A549 treated with DMSO at 1 μM for 4 hours (cell line): ENCODE measurements around the gene MST1R. TPM values are rescaled to one million over a fixed set of nuclear protein-coding genes. Genes with fewer than 3 reads are reported as not detected.

Source experiments
- total RNA-seq: library from RNA; stranded (reverse); fragments of 200-300 nt; extraction: Qiagen RNA extraction; gene quantifications from 5 replicates; pipeline ENCODE4 v1.2.3, GENCODE V29; 2022; ENCODE audit warnings: low read depth

MST1R gene
- 7.2 to 8.6 TPM (median 8.2 TPM) in 5 replicates for total RNA-seq

DNA sequence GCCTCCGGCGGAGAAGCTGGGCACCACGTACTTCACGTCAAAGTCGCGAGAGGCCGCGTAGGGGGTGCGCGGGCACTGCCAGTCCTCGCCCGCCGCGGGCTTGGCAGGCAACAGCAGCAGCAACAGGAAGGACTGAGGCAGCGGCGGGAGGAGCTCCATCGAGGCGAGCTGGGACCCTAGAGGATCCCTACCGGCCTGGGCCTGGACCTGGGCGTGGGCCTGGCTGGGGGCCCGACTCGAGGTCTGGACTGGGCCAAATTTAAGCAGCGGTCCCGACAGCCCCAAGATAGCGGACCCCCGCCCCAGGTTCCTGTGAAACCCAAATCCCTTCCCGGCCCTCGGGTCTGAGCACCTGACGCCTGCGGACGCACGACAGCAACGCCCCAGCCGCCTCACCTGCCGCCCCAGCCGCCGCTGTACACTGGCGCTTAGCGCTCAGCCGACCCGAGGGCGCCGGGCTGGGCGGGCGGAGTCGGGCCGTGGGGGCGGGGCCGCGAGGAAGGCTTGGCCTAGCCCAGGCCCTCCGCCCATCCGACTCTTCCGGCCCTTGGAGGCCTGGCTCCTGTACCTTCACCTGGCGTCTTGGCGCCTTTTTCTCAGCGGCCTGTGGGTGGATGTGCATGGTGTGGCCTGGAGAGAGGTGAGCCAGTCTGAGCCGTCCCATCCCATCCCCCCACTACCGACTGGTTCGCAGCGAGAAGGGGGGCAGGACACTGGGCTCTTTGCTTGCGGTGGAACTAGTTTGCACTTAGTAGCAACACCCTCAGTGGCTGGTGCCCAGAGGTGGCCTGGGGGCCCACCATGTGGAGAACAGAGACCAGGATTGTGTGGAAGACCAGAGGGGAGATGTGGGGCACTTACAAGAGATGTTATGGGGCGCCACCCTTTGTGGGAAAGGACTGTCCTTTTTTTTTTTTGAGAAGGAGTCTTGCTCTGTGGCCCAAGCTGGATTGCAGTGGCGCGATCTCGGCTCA is at the start of gene MST1R:
Gene MST1R (minus strand): TSS at position 423 of the 974 bp plus-strand sequence. CDS start 264 bp downstream, at position 159.

DNA sequence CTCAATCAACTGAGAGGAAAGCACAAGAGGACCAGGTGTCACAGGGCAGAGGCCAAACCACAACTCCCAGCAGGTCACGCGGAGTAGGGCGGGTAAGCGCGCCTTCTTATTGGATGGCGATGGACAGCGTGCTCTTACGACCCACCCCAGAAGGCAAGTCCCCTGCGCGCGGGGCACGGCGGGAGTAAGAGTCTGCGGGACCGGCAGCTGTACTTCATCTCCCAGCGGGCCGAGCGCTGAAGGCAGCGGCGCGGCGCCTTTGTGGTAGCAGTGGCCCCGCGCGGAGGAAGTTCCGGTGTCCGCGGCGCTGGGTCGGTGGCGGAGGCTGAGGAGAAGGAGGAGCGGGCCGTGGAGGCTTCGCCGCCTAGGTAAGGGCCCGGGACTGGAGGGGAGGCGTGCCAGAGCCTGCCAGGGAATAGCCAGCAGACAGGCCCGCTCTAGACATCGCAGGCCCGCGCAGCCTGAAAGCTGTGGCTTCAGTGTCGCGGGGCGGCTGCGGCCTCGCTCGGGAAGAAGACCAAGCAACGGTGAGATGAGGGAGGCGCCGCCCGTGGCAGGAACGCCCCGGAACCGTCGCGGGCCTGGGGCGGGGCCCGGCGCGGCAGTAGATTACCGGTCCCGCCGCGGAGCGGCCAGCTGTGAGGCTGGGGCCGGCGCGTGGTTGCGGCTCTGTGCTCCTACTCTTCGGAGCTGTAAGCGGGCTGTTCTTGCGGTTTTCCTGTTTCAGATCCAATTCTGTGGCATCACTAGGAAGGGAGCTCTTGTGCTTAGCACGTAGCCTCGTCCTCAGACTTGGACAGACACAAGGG is 36.4 kb upstream of the MST1R start, which contains the start of gene RBM6:
Gene RBM6 (plus strand): TSS at position 293 of the 809 bp plus-strand sequence. CDS start 22,492 bp downstream, outside the sequence.

DNA sequence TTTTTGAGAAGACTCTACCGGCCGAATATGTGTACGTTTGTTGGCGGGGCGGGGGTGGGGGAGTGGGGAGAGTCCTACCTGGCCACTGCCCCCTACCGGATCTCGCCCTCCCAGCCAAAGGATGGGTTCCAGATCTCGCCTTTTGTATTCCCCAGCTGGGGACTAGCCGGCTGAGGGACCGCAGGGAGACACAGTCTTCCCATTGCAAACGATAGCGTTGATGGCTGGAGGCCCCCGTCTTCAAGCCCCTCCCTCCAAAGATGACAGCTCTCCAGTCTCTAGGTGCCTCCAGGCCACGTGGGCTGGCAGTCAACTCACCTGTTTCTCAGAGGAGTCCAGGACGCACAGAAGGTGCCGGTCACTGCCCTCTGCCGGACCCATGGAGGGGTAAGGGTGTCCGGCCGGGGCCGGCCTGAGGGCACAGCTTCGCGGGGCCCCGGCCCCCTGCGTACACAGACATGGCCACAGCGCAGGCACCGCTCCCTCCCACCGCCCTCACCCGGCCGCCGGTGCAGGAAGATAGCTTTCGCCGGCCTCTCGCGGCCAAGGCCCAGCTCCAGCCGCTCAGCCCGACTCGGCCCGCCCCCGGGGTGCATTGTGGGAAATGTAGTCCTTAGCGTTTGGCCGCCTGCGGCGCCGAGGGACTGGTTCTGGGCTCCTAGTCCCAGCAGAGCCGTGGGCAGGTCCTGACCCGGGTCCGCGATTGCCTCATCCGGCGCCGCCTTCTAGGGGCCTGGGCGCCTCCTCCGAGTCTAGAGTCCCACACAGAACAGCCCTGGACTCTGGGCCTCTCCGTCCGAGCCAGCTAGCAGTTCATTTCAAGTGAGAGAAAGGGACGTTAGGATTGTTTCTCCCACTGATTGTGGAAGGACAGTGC is 25.9 kb upstream of the MST1R start, which contains the start of gene MON1A:
Gene MON1A (minus strand): TSS at position 521 of the 877 bp plus-strand sequence. CDS start 16,465 bp downstream, outside the sequence.

DNA sequence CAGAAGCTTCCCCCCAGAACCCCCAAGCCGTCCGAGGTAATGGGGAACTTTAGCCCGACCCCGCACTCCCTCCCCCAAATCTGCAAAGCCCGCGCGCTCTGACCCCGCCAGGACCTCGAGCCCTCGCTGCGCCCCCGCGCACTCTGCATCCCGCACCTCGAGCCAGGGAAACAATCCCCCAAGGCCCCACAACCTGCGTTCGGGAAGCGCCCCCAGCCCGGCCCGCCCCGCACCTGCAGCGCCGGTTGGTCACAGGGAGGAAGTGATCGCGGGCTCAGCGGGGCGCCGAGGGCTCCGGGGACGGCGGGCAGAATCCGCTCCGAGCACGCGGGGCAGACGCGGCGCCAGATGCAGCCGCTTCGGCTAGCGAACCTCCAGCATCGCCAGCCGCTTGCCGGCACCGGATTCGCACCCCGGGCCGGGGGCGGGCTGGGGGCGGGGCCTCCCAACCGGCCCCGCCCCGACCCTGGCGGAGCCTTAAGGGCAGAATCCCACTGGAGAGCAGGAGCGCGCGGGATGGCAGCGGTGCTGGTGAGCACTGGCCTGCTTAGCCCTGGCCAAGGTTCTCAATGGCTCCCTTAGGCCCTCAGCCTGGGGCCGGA is 34.0 kb downstream of the MST1R start, which contains the start of gene CAMKV:
Gene CAMKV (minus strand): TSS at position 382 of the 602 bp plus-strand sequence. CDS start 7,518 bp downstream, outside the sequence.

DNA sequence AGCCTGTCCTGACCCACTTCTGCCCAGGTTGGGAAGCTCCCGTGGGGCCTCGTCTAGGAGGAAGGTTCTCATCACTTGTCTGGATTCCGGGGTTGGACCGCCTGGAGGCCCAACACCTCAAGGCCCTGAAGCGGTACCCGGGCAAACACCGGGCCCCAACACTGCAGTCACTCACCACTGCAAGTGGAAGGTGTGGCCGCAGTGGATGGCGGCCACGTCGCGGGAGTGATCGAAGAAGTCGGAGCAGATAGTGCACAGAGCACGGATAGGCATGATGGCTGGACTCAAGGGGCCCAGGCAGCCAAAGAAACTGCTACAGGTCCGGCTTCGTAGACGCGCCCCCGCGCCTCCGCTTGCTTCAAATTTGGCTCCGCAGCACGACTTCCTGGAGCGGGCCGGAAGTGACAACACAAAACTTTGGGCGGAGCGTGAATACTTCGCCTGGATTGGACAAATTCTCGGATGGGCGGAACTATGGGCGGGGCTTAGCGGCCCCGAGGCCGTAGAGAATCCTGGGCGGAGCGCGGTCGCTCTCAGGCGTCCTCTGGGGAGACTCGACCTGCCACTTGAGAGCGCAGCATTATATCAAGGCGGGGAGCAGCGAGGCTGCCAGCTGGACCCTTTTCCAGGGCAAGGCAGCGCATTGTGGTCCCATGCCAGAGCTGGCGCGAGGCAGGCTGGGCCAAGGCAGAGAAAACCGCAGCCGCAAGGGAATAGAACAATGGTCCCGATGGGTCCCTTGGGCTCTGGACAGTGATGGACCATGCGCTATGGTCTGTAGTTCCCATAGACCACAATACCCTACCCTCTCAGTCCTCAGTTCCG is 47.3 kb downstream of the MST1R start, which contains the start of gene TRAIP:
Gene TRAIP (minus strand): TSS at position 384 of the 825 bp plus-strand sequence. CDS start 111 bp downstream, at position 273.

Other genes starting within 250 kb of the MST1R start
- gene APEH, start 229.5 kb downstream of the MST1R start, total RNA-seq: 60.6 to 69.3 TPM (median 65.2 TPM) in 5 replicates
- 1.1 to 1.8 TPM (median 1.5 TPM) in 5 replicates for gene MST1, start 214.4 kb downstream of the MST1R start, total RNA-seq
- gene RNF123, start 214.3 kb downstream of the MST1R start, total RNA-seq: 10.6 to 16.2 TPM (median 15.8 TPM) in 5 replicates
- gene AMIGO3, start 184.2 kb downstream of the MST1R start, total RNA-seq: 0.48 to 0.91 TPM (median 0.61 TPM) in 5 replicates
- gene GMPPB, start 179.9 kb downstream of the MST1R start, total RNA-seq: 15.0 to 21.3 TPM (median 19.4 TPM) in 5 replicates
- gene IP6K1, start 117.3 kb downstream of the MST1R start, total RNA-seq: 20.6 to 23.6 TPM (median 21.8 TPM) in 5 replicates
- 0.15 to 0.46 TPM (median 0.30 TPM) in 5 replicates for gene CDHR4, start 104.0 kb downstream of the MST1R start, total RNA-seq
- 1.6 to 1.7 TPM (median 1.6 TPM) in 5 replicates for gene INKA1, start 100.6 kb downstream of the MST1R start, total RNA-seq
- 0.45 to 0.74 TPM (median 0.48 TPM) in 5 replicates for gene UBA7, start 89.9 kb downstream of the MST1R start, total RNA-seq
- gene TRAIP, start 47.3 kb downstream of the MST1R start, total RNA-seq: 11.9 to 15.0 TPM (median 13.9 TPM) in 5 replicates
- 0.27 to 0.85 TPM (median 0.45 TPM) in 5 replicates for gene CAMKV, start 34.0 kb downstream of the MST1R start, total RNA-seq
- 5.8 to 9.8 TPM (median 8.4 TPM) in 5 replicates for gene MON1A, start 25.9 kb upstream of the MST1R start, total RNA-seq
- 23.7 to 27.8 TPM (median 27.3 TPM) in 5 replicates for gene RBM6, start 36.3 kb upstream of the MST1R start, total RNA-seq
- 30.9 to 38.1 TPM (median 33.4 TPM) in 5 replicates for gene RBM5, start 185.0 kb upstream of the MST1R start, total RNA-seq